ENCODE data around the gene GALP.
"Not testable (repeated sequence)": the region's sequence is repeated elsewhere in the genome, so short reads cannot be mapped to it uniquely, and the experiment has no call there.

GALP gene

GRCh38 chr19:56158170-56158757 is 17.5 kb upstream of the GALP start:
- H3K9me3 ChIP-seq, result no peaks in the 10 kb centered on the region
- H3K9ac ChIP-seq, result no peak overlapping the region
- no peaks in the 10 kb centered on the region for H3K27me3 ChIP-seq
- H3K4me2 ChIP-seq, result no peak overlapping the region
- peaks cover 73% of the 10 kb centered on the region for H4K20me1 ChIP-seq
- peaks cover 97% of the 10 kb centered on the region for H3K36me3 ChIP-seq
- no peak overlapping the region for H3K4me3 ChIP-seq
- peaks cover 37% of the 10 kb centered on the region for H3K4me1 ChIP-seq
- no peak for TF ChIP-seq Cebpa-rat (IDR thresholded peaks at IDR 0.05)
- no peak overlapping the region for H3K27ac ChIP-seq

- no peak overlapping the region for H3K9ac ChIP-seq
- no peaks in the 10 kb centered on the region for H3K9me3 ChIP-seq
- H3K27ac ChIP-seq, result no peak overlapping the region
- H3K4me1 ChIP-seq, result peaks cover 45% of the 10 kb centered on the region
- H3K4me3 ChIP-seq, result no peak overlapping the region
- H3K36me3 ChIP-seq, result peaks cover 88% of the 10 kb centered on the region
- TF ChIP-seq Cebpa-rat (IDR thresholded peaks at IDR 0.05), result no peak
- peaks cover 73% of the 10 kb centered on the region for H4K20me1 ChIP-seq
- no peaks in the 10 kb centered on the region for H3K27me3 ChIP-seq
- H3K4me2 ChIP-seq, result no peak overlapping the region
Measured at GRCh38 chr19:56159009-56159559, 16.7 kb upstream of the GALP start.

- Histone ChIP-seq H3K36me3 (peaks cover 82% of the 10 kb centered on the region), H3K9me3 (no peaks in the 10 kb centered on the region)
- no peak for TF ChIP-seq Cebpa-rat (IDR thresholded peaks at IDR 0.05)
Measured at GRCh38 chr19:56159622-56160271, 16.1 kb upstream of the GALP start.

GRCh38 chr19:56161534-56161933 is 14.3 kb upstream of the GALP start:
- Histone ChIP-seq H3K36me3 (peaks cover 64% of the 10 kb centered on the region), H3K4me1 (peaks cover 47% of the 10 kb centered on the region), H3K27ac (no peak overlapping the region), H3K27me3 (no peaks in the 10 kb centered on the region), H3K9me3 (no peaks in the 10 kb centered on the region), H3K9ac (no peak overlapping the region), H3K4me3 (no peak overlapping the region), H4K20me1 (peaks cover 53% of the 10 kb centered on the region), H3K4me2 (peak overlapping the region; percentile 66)
- TF ChIP-seq Cebpa-rat (IDR thresholded peaks at IDR 0.05), result no peak

More at GRCh38 chr19:56159622-56160271, 16.1 kb upstream of the GALP start:
- H4K20me1 ChIP-seq, result peaks cover 70% of the 10 kb centered on the region
- H3K9ac ChIP-seq, result no peak overlapping the region
- no peak overlapping the region for H3K27ac ChIP-seq
- no peak overlapping the region for H3K4me3 ChIP-seq
- H3K4me2 ChIP-seq, result no peak overlapping the region
- no peaks in the 10 kb centered on the region for H3K27me3 ChIP-seq
- peaks cover 52% of the 10 kb centered on the region for H3K4me1 ChIP-seq

- Histone ChIP-seq H3K4me3 (no peak overlapping the region), H3K4me1 (peaks cover 47% of the 10 kb centered on the region), H4K20me1 (peaks cover 46% of the 10 kb centered on the region), H3K4me2 (peak overlapping the region; percentile 66), H3K27me3 (no peaks in the 10 kb centered on the region), H3K9ac (no peak overlapping the region), H3K27ac (no peak overlapping the region), H3K9me3 (no peaks in the 10 kb centered on the region), H3K36me3 (peaks cover 57% of the 10 kb centered on the region)
- TF ChIP-seq Cebpa-rat (IDR thresholded peaks at IDR 0.05), result no peak
Measured at GRCh38 chr19:56162258-56162657, 13.6 kb upstream of the GALP start.

- Histone ChIP-seq H4K20me1 (peaks cover 42% of the 10 kb centered on the region), H3K9me3 (no peaks in the 10 kb centered on the region), H3K4me2 (peak overlapping the region; percentile 66), H3K27me3 (no peaks in the 10 kb centered on the region), H3K36me3 (peaks cover 48% of the 10 kb centered on the region), H3K27ac (no peak overlapping the region), H3K4me3 (no peak overlapping the region), H3K4me1 (peaks cover 39% of the 10 kb centered on the region), H3K9ac (no peak overlapping the region)
- no peak for TF ChIP-seq Cebpa-rat (IDR thresholded peaks at IDR 0.05)
Measured at GRCh38 chr19:56163097-56163496, 12.7 kb upstream of the GALP start.

GRCh38 chr19:56167064-56167578 is 8.7 kb upstream of the GALP start:
- H3K9me3 ChIP-seq, result no peaks in the 10 kb centered on the region
- H3K36me3 ChIP-seq, result peaks cover 8% of the 10 kb centered on the region; the same call in 1 of the 2 replicates
- H4K20me1 ChIP-seq, result peaks cover 22% of the 10 kb centered on the region
- H3K9ac ChIP-seq, result no peak overlapping the region
- H3K27ac ChIP-seq, result no peak overlapping the region
- no peak overlapping the region for H3K4me3 ChIP-seq
- H3K27me3 ChIP-seq, result no peaks in the 10 kb centered on the region
- TF ChIP-seq Cebpa-rat (IDR thresholded peaks at IDR 0.05), result no peak
- H3K4me1 ChIP-seq, result peaks cover 34% of the 10 kb centered on the region
- H3K4me2 ChIP-seq, result no peak overlapping the region

- no peak overlapping the region for H3K27ac ChIP-seq
- H3K9me3 ChIP-seq, result no peaks in the 10 kb centered on the region
- no peak overlapping the region for H3K9ac ChIP-seq
- H4K20me1 ChIP-seq, result no peaks in the 10 kb centered on the region
- no peak overlapping the region for H3K4me3 ChIP-seq
- no peak for TF ChIP-seq Cebpa-rat (IDR thresholded peaks at IDR 0.05)
- no peaks in the 10 kb centered on the region for H3K36me3 ChIP-seq
- no peak overlapping the region for H3K4me2 ChIP-seq
- H3K27me3 ChIP-seq, result no peaks in the 10 kb centered on the region
- peaks cover 17% of the 10 kb centered on the region for H3K4me1 ChIP-seq
Measured at GRCh38 chr19:56170261-56170660, 5.5 kb upstream of the GALP start.

GRCh38 chr19:56174086-56174485 is 1.7 kb upstream of the GALP start:
- Histone ChIP-seq H3K9me3 (no peaks in the 10 kb centered on the region), H3K4me3 (no peak overlapping the region), H3K27ac (no peak overlapping the region), H3K4me1 (peaks cover 34% of the 10 kb centered on the region), H3K27me3 (no peaks in the 10 kb centered on the region), H4K20me1 (no peaks in the 10 kb centered on the region), H3K9ac (no peak overlapping the region), H3K36me3 (no peaks in the 10 kb centered on the region), H3K4me2 (no peak overlapping the region)
- no peak for TF ChIP-seq Cebpa-rat (IDR thresholded peaks at IDR 0.05)

- no peak for TF ChIP-seq Cebpa-rat (IDR thresholded peaks at IDR 0.05)
- Histone ChIP-seq H3K4me2 (no peak overlapping the region), H3K4me3 (no peak overlapping the region)
Measured at GRCh38 chr19:56174550-56174949, 1.3 kb upstream of the GALP start.

GRCh38 chr19:56176310-56176709 is 502 bp downstream of the GALP start:
- H3K36me3 ChIP-seq, H3K27me3 ChIP-seq, H4K20me1 ChIP-seq, H3K9ac ChIP-seq, H3K9me3 ChIP-seq, H3K4me3 ChIP-seq: not testable (repeated sequence)
- peak overlapping the region; percentile 37 for H3K4me2 ChIP-seq
- peak overlapping the region; percentile 24; the same call in 1 of the 2 replicates for H3K27ac ChIP-seq
- peaks cover 34% of the 10 kb centered on the region for H3K4me1 ChIP-seq

More at GRCh38 chr19:56174550-56174949, 1.3 kb upstream of the GALP start:
- Histone ChIP-seq H3K27ac (no peak overlapping the region), H4K20me1 (no peaks in the 10 kb centered on the region), H3K9ac (no peak overlapping the region), H3K27me3 (no peaks in the 10 kb centered on the region), H3K4me1 (peaks cover 34% of the 10 kb centered on the region), H3K36me3 (no peaks in the 10 kb centered on the region), H3K9me3 (no peaks in the 10 kb centered on the region)
